HK-2 (cell line): ENCODE results near the gene NCR1.
"Not testable (repeated sequence)": the region's sequence is repeated elsewhere in the genome, so short reads cannot be mapped to it uniquely, and the experiment has no call there.

Source experiments
- DNase-seq: peaks from one replicate; pipeline ENCODE4 v3.0.0-alpha.2; 2018; ENCODE audit not compliant: unreplicated experiment

The NCR1 gene, protein sequence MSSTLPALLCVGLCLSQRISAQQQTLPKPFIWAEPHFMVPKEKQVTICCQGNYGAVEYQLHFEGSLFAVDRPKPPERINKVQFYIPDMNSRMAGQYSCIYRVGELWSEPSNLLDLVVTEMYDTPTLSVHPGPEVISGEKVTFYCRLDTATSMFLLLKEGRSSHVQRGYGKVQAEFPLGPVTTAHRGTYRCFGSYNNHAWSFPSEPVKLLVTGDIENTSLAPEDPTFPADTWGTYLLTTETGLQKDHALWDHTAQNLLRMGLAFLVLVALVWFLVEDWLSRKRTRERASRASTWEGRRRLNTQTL

DNA sequence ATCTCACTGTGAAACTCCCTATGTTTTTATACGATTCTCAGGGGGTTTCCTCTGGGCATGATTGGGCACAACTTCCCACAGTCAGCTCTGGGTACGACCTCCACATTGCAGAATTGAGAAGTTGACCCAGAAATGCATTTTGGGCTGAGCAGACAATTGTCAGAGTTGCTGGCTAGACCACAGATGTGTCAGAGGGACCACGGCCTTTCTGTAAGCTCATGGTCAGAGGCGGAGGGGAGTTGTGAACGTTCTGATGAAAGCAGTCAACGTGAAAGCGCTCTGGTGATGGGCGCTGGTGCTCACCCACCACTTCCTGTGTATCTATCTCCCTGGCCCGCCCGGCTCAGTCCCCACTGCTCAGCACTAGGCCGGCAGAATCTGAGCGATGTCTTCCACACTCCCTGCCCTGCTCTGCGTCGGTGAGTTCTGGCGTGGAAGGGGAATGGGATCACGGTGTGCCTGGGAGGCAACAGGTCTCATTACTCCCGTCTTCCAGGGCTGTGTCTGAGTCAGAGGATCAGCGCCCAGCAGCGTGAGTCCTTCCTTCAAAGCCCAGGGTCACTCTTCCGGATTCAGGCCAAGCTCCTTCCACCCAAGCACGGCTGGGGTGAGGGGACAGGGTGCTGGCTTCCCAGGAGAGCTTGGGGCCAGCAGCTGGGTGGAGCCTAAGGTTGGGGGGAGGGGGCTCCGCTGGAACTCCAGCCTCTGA lies at the start of gene NCR1:
Gene NCR1 (plus strand): TSS at position 346 of the 709 bp plus-strand sequence. CDS start 40 bp downstream, at position 386.
- DNase-seq: no peak

DNA sequence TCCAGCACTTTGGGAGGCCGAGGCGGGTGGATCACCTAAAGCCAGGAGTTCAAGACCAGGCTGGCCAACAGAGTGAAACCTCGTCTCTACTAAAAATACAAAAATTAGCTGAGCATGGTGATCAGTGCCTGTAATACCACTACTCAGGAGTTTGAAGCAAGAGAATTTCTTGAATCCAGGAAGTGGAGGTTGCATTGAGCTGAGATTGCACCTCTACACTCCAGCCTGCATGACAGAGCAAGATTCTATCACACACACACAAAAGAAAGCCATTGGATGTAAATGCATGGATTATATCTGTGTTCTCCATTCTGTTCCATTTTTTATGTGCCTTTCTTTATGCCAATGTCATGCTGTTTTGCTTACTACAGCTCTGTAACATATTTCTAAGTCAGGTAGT lies 47.5 kb upstream of the NCR1 start:
- DNase-seq: not testable (repeated sequence)

DNA sequence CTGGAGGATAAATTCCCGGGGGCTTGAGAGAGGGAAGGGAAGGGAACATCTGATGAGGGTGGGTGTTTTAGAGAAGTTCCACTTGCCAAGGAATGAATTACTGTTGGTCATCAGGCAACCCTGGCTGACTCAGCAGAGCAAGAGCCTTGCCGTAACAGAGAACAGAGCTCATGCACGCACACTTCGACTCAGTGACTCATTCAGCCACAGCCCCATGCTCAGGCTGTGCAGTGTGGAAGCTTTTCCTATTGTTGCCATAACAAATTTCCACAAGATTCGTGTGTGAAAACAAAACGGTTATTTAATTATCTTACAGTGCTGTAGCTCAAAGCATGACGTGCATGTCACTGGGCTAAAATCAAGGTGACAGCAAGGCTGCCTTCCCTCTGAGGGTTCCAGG lies 46.5 kb upstream of the NCR1 start:
- peak; percentile 47 for DNase-seq

DNA sequence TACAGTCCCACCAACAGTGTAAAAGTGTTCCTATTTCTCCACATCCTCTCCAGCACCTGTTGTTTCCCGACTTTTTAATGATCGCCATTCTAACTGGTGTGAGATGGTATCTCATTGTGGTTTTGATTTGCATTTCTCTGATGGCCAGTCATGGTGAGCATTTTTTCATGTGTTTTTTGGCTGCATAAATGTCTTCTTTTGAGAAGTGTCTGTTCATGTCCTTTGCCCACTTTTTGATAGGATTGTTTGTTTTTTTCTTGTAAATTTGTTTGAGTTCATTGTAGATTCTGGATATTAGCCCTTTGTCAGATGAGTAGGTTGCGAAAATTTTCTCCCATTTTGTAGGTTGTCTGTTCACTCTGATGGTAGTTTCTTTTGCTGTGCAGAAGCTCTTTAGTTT lies 42.5 kb upstream of the NCR1 start:
- not testable (repeated sequence) for DNase-seq

DNA sequence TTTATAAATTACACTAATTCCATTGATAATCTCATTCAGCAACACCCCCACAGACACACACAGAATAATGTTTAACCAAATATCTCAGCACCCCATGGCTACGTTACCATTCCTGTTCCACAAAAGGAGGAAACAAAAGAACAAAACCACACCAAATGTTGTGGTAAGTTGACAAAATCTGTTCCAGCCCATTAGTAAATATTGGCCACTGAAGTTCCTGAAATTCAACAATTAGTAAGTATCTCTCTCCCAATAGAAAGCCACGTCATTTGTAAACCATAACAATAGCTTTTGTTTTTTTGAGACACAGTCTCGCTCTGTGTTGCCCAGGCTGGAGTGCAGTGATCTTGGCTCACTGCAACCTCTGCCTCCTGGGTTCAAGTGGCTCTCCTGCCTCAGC lies 34.3 kb upstream of the NCR1 start:
- DNase-seq: no peak

DNA sequence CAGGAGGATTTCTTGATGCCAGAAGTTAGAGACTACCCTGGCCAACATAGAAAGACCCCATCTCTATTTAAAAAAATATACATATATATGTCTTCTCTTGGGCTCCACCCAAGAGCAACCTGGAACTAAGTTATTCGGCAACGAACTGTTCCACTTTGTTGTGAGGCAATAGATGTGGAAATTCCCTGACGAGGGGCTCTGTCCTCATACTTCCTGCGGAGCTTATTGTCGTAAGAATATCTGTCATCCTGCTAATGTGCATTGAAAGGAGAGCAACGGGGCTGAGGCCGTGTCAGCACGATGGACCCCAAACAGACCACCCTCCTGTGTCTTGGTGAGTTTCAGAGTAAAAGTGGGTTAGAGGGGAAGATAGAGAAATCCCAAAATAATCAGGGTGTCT lies 32.0 kb upstream of the NCR1 start, which contains the start of gene FCAR:
Gene FCAR (plus strand): TSS at position 246 of the 400 bp plus-strand sequence. CDS start 55 bp downstream, at position 301.
- no peak for DNase-seq

DNA sequence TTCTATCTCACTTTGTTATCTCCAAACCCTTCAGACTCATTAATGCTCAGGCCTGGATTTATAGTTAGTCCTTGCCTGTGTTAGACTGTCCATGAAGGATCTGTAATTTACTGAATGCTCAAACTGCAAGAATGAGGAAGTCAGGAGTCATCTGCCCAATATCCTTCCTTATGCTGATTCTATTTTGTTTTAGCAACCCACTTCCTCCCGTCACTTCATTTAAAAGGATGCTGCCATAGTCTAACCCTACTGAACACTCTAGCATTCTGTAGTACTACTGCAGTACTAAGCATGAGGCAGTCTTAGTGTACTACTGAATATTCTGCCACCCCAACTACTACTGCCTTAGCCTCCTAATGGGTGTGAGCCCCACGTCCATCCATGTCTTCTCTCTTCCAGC lies 30.4 kb upstream of the NCR1 start:
- no peak for DNase-seq

DNA sequence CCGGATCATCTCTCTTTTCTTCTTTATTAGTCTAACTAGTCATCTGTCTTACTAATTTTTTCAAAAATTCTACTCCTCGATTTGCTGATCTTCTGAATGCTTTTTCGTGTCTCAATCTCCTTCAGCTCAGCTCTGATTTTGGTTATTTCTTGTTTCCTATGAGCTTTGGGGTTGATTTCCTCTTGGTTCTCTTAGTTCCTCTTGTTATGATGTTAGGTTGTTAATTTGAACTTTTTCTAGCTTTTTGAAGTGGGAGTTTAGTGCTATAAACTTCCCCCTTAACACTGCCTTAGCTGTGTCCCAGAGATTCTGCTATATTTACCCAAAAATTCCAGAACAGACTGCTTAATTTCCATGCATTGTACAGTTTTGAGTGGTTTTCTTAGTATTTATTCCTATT lies 28.5 kb upstream of the NCR1 start:
- no peak for DNase-seq

DNA sequence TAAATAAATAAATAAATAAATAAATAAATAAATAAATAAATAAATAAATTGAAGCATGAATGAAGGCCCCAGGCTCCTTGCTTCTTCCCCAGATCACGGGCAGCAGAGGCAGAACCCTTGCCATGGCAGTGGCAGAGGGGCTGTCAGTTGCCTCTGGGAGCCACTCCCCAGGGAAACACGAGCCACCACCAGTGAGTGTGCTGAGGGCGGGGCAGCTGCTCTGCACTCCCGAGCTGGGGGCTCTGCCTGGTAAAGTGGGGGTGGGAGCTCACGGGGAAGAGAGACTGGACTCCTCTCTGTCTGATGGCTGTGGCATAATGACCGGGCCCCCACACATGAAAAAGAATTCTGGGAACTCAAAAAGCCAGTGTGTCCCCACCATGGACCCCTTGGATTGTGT lies 24.1 kb upstream of the NCR1 start:
- no peak for DNase-seq

DNA sequence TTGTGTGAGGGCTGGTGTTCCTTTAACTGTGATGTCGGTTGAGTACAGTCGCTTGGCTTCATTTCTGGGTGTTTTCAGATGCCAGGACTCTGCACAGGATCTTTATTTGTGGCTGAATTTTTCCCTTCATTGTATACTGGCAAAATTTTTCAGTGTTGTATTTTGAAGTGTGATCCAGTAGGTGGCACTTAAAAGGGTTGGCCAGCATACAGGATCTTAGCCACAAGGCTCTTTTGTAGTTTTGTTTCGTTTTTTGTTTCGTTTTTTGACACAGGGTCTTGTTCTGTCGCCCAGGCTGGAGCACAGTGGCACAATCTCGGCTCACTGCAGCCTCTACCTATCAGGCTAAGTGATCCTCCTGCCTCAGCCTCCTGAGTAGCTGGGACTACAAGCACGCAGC lies 23.2 kb upstream of the NCR1 start:
- DNase-seq: no peak

DNA sequence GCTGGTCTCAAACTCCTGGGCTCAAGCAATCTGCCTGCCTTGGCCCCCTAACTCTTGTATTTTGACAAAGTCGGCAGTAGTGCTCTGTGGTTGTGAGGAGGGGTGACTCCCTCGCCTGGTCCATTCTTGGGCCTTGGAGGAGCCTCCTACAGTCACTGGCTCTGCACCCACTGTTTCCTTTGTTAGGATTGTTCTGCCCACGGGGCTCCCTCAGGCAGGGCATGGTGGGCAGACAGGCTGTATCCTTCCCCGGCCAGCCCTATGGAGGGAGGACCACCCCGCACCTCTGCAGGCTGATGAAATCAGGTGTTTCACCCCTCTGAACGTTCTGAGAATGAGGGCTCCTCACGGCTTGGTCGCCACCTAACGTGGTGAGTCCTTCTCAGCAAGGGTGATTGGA lies 22.7 kb upstream of the NCR1 start:
- DNase-seq: no peak

DNA sequence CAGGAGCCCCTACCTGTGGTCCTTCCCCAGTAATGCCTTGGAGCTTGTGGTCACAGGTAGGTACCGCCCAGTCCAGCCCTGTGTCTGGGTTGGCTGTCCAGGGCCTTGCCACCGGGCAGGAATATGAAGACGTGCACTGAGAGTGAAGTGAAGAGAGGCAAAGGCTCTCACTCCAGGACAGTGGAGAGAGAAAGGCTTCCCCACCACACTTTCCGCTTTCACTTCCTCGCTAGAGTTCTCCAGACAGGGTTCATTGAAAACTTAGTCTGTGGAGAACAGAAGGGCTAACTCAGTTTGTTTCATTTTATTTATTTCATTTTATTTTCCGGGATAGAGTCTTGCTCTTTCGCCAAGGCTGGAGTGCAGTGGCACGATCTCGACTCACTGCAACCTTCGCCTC lies 17.7 kb upstream of the NCR1 start:
- DNase-seq: no peak

DNA sequence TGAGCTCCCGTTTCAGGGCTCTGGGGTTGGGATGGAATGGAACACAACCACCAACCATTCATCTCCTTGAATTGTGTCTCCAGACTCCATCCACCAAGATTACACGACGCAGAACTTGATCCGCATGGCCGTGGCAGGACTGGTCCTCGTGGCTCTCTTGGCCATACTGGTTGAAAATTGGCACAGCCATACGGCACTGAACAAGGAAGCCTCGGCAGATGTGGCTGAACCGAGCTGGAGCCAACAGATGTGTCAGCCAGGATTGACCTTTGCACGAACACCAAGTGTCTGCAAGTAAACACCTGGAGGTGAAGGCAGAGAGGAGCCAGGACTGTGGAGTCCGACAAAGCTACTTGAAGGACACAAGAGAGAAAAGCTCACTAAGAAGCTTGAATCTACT lies 16.4 kb upstream of the NCR1 start:
- no peak for DNase-seq

DNA sequence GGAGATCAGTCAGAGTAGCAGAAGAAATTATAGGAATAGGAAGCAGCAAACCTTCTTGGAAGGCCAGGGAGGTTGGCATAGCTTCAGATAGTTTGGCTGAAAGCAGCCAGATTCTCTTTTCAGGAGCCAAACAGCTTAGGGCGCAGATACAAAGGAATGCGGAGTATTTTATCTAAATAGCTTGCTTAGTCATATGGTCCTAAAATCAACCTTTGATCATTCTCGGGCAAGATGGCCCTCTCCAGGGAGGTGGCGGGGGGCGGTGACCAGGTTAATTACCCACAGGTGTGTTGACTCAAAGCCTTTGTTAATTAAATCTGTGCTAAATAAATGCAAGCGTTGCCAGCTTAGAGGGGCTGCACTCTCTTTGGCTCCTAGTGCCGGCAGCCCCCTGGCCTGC lies 12.5 kb upstream of the NCR1 start:
- DNase-seq: no peak

DNA sequence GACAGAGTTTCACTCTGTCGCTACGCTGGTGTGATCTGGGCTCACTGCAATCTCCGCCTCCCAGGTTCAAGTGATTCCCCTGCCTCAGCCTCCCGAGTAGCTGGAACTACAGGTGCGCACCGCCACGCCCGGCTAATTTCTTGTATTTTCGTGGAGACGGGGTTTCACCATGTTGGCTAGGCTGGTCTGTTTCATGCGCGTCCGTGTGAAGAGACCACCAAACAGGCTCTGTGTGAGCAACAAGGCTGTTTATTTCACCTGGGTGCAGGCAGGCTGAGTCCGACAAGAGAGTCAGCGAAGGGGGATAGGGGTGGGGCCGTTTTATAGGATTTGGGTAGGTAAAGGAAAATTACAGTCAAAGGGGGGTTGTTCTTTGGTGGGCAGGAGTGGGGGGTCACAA lies 11.8 kb upstream of the NCR1 start:
- not testable (repeated sequence) for DNase-seq

DNA sequence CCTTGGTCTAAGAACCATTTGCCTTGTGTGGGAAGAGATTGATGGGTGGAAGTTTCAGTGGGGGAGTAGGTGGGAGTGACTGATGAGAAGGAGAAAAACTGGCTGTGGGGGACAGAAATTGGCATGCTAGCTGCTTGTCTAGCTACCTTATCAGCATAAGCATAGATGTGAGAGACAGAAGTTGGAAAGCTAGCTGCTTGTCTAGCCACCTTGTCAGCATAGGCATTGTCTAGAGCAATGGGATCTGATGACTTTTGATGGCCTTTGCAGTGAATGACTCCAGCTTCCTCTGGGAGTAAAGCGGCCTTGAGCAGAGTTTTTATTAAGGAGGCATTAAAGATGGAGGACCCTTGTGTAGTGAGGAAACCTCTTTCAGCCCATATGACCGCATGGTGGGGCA lies 9.9 kb upstream of the NCR1 start:
- no peak for DNase-seq

DNA sequence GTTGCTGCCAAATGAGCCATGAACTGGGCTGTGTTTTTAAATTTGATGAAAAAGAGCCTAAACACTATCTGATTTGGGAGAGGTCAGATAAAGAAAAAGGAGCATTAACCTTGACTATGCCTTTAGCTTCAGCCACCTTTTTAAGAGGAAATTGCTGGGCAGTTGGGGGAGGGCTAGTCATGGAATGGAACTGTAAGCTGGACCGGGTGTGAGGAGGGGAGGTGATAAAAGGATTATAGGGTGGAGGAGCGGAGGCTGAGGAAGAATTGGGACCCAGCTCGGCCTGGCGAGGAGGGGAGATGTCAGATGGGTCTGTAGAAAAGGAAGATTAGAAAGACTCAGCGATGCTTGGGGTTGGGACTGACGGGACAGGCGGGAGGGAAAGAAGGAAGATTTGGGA lies 7.3 kb upstream of the NCR1 start:
- DNase-seq: not testable (repeated sequence)

DNA sequence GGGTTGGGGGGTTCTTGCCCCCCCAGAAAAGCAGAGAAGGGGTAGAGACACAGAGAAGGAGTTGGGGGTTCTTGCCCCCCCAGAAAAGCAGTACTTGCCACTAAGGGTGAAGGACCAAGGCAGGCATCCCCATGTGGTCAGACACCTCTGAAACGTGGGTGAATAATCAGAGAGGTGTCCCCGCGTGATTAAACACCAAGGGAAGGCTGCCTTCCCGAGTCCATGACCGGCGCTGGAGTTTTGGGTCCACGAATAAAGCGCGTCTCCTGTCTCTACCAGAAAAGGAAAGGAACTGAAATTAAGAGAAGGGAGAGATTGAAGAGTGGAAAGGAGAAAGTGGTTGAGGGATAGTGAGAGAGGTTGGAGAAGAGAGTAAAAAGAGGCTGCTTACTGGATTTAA lies 6.3 kb upstream of the NCR1 start:
- not testable (repeated sequence) for DNase-seq

DNA sequence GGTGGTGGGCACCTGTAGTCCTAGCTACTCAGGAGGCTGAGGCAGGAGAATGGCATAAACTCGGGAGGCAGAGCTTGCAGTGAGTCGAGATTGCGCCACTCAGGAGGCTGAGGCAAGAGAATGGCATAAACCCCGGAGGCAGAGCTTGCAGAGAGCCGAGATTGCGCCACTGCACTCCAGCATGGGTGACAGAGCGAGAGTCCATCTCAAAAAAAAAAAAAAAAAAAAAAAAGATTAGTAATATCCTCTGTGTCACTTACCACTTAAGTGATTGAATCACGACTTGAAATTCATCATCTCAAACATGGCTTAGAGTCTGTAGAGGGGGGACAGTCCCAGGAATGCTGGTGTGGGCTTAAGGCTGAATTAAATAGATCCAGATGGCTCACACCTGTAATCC lies 4.8 kb upstream of the NCR1 start:
- not testable (repeated sequence) for DNase-seq

DNA sequence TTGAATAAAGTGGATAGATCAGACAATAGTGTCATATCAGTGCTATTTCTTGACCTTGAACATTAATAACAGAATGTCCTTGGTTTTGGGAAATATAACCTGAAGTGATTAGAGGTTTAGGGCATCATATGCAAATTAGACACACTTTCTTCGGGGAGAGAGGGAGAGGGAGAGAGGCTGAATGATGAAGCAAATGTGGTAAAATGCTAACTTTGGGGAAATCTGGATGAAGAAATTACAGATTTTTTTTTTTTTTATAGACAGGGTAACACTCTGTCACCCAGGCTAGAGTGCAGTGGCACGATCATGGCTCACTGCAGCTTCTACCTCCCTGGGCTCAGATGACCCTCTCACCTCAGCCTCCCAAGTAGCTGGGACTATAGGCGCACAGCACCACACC lies 3.9 kb upstream of the NCR1 start:
- no peak for DNase-seq

DNA sequence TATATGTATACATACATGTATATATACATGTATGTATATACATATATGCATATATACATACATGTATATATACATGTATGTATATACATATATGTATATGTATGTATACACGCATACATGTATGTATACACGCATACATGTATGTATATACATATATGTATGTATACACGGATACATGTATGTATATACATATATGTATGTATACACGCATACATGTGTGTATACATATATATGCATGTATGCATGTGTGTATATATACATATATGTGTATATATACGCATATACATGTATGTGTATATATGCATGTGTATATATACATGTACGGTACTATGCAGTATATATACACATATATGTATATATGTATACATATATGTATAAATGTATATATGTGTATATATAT lies 2.6 kb upstream of the NCR1 start:
- no peak for DNase-seq

DNA sequence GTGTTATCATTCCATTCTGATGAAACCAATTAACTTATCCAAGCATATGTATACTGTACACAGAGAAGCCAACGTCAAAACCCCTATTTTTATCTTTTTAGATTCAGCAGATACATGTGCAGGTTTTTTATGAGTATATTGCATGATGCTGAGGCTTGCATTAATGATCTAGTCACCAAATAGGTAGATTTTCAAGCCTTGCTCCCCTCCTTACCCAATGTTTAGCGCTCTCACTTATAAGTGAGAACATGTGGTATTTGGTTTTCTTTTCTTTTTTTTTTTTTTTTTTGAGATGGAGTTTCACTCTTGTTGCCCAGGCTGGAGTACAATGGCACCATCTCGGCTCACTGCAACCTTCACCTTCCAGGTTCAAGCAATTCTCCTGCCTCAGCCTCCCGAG lies 1.7 kb upstream of the NCR1 start:
- DNase-seq: not testable (repeated sequence)

DNA sequence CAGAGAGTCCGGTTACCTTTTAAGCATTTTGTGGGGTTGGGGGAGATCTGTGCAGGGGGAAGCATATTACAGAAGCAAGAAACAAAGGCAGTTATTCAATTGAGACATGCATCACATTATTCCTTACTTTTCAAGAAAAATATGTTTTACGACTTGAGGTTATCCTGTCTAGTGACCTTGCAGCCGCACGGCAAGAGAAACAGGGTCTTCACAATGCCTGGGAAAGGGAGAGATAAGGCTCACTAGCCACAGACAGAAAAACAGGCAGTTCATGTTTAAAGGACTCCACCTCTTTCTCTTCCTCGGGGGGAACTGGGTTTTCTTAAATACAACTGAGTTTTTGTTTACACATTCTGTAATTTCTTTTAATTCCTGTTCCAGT lies 536 bp upstream of the NCR1 start:
- DNase-seq: no peak

DNA sequence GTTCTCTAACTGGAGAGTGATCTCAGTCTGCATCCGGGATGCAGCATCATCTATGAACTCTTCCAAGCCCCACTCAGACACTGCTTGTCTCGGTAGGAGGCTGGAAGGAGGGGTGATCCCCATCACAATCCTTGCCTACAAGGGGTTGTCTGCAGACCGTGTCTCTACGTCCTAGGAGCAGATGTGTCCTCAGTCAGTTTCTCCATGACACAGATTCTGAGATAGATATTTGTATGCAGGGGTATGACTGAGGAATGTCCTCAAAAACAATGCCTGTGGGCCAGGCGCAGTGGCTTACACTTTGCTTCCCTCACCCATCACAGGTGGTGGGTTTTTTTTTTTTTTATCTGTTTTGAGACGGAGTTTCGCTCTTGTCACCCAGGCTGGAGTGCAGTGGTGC lies 871 bp downstream of the NCR1 start:
- no peak for DNase-seq
